H7 (cell line): ENCODE results near the gene SVEP1. TPM values are rescaled to one million over a fixed set of nuclear protein-coding genes. Genes with fewer than 3 reads are reported as not detected.
"Not testable (repeated sequence)": the region's sequence is repeated elsewhere in the genome, so short reads cannot be mapped to it uniquely, and the experiment has no call there.

Experiments
- DNase-seq: peaks from one replicate; pipeline ENCODE4 v3.0.0; 2012
- H3K27me3 ChIP-seq: 2 replicates; pipeline ENCODE4 v1.6.0; 2011; ENCODE audit warnings: mild to moderate bottlenecking, low read length; ENCODE audit not compliant: control insufficient read depth, insufficient read depth
- H3K36me3 ChIP-seq: replicated peaks from 2 replicates; pipeline ENCODE4 v1.5.1; 2011; ENCODE audit warnings: low read length; ENCODE audit not compliant: control insufficient read depth, insufficient read depth
- H3K4me3 ChIP-seq: 2 replicates; pipeline ENCODE4 v1.5.1; 2011; ENCODE audit warnings: low read depth, mild to moderate bottlenecking, control low read depth, low read length, moderate library complexity; ENCODE audit not compliant: insufficient read depth
- total RNA-seq: library from RNA; depleted of rRNA; stranded (reverse); fragments of >200 nt; shearing (Covaris generic); gene quantifications from 2 replicates; pipeline ENCODE4 v1.2.3, GENCODE V29; 2014

Gene SVEP1
- total RNA-seq, 1 experiment from 2014 or later: 0.24 TPM

GRCh38 chr9:110559869-110560268 is 19.7 kb downstream of the SVEP1 start:
- Histone ChIP-seq H3K36me3 (no peaks in the 10 kb centered on the region), H3K27me3 (no peaks in the 10 kb centered on the region), H3K4me3 (no peak overlapping the region)
- no peak for DNase-seq

GRCh38 chr9:110555551-110556331 is 23.8 kb downstream of the SVEP1 start:
- DNase-seq: no peak
- Histone ChIP-seq H3K36me3 (no peaks in the 10 kb centered on the region), H3K4me3 (no peak overlapping the region), H3K27me3 (no peaks in the 10 kb centered on the region)

GRCh38 chr9:110546411-110546871 is 33.1 kb downstream of the SVEP1 start:
- DNase-seq: no peak

GRCh38 chr9:110545705-110546104 is 33.8 kb downstream of the SVEP1 start:
- DNase-seq: no peak
- H3K27me3 ChIP-seq: no peaks in the 10 kb centered on the region
- no peaks in the 10 kb centered on the region for H3K36me3 ChIP-seq
- no peak overlapping the region for H3K4me3 ChIP-seq

More at GRCh38 chr9:110546411-110546871, 33.1 kb downstream of the SVEP1 start:
- H3K4me3 ChIP-seq: no peak overlapping the region
- H3K36me3 ChIP-seq: no peaks in the 10 kb centered on the region
- H3K27me3 ChIP-seq: no peaks in the 10 kb centered on the region

- DNase-seq: no peak
- Histone ChIP-seq H3K36me3 (no peaks in the 10 kb centered on the region), H3K27me3 (no peaks in the 10 kb centered on the region), H3K4me3 (no peak overlapping the region)
These were observed 35.9 kb downstream of the SVEP1 start for GRCh38 chr9:110543631-110544051.

GRCh38 chr9:110541950-110542349 is 37.6 kb downstream of the SVEP1 start:
- H3K4me3 ChIP-seq: no peak overlapping the region
- H3K36me3 ChIP-seq: no peaks in the 10 kb centered on the region
- H3K27me3 ChIP-seq: no peaks in the 10 kb centered on the region
- no peak for DNase-seq

GRCh38 chr9:110538647-110539041 is 40.9 kb downstream of the SVEP1 start:
- Histone ChIP-seq H3K36me3 (no peaks in the 10 kb centered on the region), H3K27me3 (no peaks in the 10 kb centered on the region), H3K4me3 (no peak overlapping the region)
- no peak for DNase-seq

- no peaks in the 10 kb centered on the region for H3K27me3 ChIP-seq
- H3K36me3 ChIP-seq: no peaks in the 10 kb centered on the region
- no peak overlapping the region for H3K4me3 ChIP-seq
- no peak for DNase-seq
These were observed 41.5 kb downstream of the SVEP1 start for GRCh38 chr9:110537841-110538646.

GRCh38 chr9:110536822-110537221 is 42.7 kb downstream of the SVEP1 start:
- Histone ChIP-seq H3K36me3 (no peaks in the 10 kb centered on the region), H3K27me3 (no peaks in the 10 kb centered on the region), H3K4me3 (no peak overlapping the region)
- DNase-seq: no peak

GRCh38 chr9:110534162-110534561 is 45.4 kb downstream of the SVEP1 start:
- not testable (repeated sequence) for H3K4me3 ChIP-seq, H3K36me3 ChIP-seq, H3K27me3 ChIP-seq, DNase-seq

- Histone ChIP-seq H3K4me3 (no peak overlapping the region), H3K27me3 (no peaks in the 10 kb centered on the region), H3K36me3 (no peaks in the 10 kb centered on the region)
- no peak for DNase-seq
These were observed 46.5 kb downstream of the SVEP1 start for GRCh38 chr9:110532908-110533665.

GRCh38 chr9:110531776-110532175 is 47.8 kb downstream of the SVEP1 start:
- H3K36me3 ChIP-seq: no peaks in the 10 kb centered on the region
- H3K4me3 ChIP-seq: no peak overlapping the region
- no peaks in the 10 kb centered on the region for H3K27me3 ChIP-seq
- no peak for DNase-seq

GRCh38 chr9:110531241-110531640 is 48.3 kb downstream of the SVEP1 start:
- DNase-seq, H3K4me3 ChIP-seq, H3K27me3 ChIP-seq, H3K36me3 ChIP-seq: not testable (repeated sequence)

GRCh38 chr9:110528645-110529044 is 50.9 kb downstream of the SVEP1 start:
- no peaks in the 10 kb centered on the region for H3K27me3 ChIP-seq
- DNase-seq: no peak
- H3K36me3 ChIP-seq: no peaks in the 10 kb centered on the region
- no peak overlapping the region for H3K4me3 ChIP-seq
